VCaP (cell line): ENCODE results near the gene SH3GL3.

Experiments used
- H3K27ac ChIP-seq: fragments of 450-650 bp; 2 replicates; pipeline ENCODE4 v1.5.1; 2017
- TF ChIP-seq, protein P1 (sequence below): fragments of 450-650 bp; conservative IDR thresholded peaks from 2 replicates; pipeline ENCODE4 v1.5.1; 2017; ENCODE audit warnings: mild to moderate bottlenecking, moderate library complexity

SH3GL3 gene

DNA sequence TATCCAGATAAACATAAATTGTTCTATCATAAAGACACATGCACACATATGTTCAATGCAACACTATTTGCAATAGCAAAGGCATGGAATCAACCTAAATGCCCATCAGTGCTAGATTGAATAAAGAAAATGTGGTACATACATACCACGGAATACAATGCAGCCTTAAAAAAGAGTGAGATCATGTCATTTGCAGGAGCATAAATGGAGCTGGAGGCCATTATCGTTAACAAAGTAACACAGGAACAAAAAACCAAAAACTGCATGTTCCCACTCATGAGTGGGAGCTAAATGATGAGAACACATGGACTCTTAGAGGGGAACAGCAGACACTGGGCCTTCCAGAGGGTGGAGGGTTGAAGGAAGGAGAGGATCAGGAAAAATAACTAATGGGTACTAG is 79.2 kb downstream of the SH3GL3 start:
- no peak overlapping the region for H3K27ac ChIP-seq
- TF ChIP-seq, protein P1, sequence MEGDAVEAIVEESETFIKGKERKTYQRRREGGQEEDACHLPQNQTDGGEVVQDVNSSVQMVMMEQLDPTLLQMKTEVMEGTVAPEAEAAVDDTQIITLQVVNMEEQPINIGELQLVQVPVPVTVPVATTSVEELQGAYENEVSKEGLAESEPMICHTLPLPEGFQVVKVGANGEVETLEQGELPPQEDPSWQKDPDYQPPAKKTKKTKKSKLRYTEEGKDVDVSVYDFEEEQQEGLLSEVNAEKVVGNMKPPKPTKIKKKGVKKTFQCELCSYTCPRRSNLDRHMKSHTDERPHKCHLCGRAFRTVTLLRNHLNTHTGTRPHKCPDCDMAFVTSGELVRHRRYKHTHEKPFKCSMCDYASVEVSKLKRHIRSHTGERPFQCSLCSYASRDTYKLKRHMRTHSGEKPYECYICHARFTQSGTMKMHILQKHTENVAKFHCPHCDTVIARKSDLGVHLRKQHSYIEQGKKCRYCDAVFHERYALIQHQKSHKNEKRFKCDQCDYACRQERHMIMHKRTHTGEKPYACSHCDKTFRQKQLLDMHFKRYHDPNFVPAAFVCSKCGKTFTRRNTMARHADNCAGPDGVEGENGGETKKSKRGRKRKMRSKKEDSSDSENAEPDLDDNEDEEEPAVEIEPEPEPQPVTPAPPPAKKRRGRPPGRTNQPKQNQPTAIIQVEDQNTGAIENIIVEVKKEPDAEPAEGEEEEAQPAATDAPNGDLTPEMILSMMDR, result no peak

DNA sequence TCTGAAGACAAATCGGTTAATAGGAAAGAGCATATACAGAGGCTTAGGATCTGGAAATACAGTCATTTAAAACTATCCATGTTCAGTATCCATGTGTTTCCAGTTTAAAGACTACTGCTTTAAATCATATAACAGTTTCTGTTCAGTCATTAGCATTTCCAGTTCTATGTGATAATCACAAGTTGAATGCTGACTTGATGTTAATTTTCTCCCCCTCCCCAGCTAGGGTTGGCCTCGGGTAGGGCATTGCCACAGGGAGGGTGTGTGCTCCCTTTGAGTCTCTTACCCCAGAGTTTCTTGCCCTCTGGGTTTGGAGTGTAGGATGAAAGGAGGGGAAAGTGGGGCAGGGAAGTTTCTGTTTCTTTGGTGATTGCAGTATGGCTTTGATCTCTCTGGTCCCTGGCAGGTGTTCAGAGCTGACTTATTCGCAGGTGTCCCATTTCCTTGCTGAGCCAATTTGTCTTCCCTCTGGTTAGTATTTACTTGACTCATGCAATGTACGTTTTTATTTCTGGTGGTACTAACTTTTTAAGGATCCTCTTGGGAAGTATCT is 86.3 kb downstream of the SH3GL3 start:
- no peak overlapping the region for H3K27ac ChIP-seq
- TF ChIP-seq, protein P1, result no peak

DNA sequence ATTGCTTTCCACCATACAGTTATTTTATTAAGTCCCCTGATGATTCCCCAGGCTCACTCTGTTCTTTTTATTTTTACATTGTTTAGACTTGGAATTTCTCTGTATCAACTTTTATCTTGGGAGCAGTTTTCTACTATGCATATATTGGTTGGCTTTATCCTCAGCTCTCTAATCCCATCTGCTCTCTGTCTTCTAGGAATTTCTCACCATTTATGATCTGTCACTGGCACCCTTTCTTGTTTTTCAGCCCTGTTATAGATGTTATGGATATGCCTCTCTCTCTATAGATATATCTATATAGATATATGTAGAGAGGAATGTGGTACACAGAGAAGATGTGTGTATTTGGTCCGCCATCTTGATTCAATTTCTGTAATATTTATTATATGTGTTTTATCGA is 90.5 kb downstream of the SH3GL3 start:
- TF ChIP-seq, protein P1, result no peak
- H3K27ac ChIP-seq, result no peak overlapping the region

DNA sequence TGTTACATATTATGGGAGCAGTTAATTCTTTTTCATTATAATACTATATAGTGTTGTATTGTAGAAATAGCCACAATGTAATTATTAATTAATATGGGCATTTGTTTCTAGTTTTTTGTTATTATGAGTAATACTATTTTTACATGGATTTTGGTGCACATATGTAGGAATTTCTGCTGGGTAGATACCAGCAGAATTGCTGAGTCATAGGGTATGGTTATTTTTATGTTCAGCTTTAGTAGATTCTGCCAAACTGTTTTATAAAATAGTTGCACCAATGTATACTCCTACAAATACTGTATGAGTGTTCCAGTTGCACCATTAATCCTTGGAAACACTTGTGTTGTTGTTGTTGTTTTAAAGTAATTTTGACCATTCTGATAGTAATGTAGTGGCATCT is 91.5 kb downstream of the SH3GL3 start:
- TF ChIP-seq, protein P1, result no peak

DNA sequence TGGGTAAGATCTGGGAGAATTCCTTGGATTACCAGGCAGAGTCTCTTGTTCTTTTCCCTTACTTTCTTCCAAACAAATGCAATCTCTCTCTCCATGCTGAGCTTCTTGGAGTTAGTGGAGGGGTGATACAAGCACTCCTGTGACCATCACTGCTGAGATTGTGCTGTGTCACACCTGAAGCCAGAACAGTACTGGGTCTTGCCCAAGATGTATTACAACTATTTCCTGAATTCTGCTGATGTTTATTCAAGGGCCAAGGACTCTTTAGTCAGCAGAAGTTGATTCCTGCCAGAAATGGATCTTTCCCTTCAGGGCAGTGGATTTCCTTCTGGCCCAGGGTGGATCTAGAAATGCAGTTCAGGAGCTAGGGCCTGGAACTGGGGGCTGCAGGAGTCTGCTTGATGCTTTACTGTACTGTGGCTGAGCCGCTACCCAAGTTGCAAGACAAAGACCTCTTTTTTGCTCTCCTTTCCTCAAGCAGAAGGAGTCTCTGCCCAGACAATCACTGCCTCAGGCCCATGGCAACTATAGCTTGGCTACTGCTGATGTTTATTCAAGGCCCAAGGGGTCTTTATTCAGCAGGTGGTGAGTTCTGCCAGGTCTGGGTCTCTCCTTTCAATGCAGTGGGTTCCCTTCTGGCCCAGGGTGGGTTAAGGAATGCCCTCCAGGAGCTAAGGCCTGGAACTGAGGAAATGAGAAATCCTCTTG is 98.8 kb downstream of the SH3GL3 start:
- TF ChIP-seq, protein P1, result no peak
- H3K27ac ChIP-seq, result no peak overlapping the region

More for the DNA sequence above, 91.5 kb downstream of the SH3GL3 start:
- H3K27ac ChIP-seq, result no peak overlapping the region

DNA sequence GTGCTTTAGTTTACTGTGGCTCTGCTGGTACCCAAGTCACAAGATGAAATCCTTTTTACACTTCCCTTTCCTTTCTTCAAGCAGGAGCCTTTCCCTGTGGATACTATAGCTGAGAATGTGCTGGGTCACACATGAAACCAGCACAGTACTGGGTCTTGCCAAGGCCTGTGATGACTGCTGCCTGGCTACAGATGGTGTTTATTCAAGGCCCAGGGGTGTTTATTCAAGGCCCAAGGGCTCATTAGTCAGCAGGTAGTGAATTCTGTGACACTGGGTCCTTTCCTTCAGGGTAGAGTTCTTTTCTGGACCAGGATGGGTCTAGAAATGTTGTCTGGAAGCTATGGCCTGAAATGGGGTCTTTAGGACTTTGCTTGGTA is 99.4 kb downstream of the SH3GL3 start:
- TF ChIP-seq, protein P1, result no peak
- H3K27ac ChIP-seq, result no peak overlapping the region

DNA sequence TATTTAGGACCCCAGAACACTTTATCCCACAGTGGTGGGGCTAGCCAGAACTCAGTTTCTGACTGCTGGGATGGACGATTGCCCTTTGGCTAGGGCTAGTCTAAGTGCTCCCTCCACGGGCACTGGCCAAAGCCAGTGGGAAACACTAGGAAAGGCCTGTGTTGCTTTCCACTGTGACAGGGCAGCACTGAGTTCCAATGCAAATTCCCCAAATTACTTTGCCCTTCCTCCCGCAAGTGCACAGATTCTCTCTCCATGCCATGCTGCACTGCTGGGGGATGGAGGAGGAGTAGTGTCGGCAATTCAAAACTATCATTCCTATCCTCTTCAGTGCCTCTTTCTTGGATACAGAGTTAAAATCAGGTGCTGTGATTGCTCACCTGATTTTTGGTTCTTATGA is 100.0 kb downstream of the SH3GL3 start:
- H3K27ac ChIP-seq, result no peak overlapping the region
- TF ChIP-seq, protein P1, result no peak
